SJSA1 (cell line): ENCODE measurements around the gene ZDHHC21. TPM values are rescaled to one million over a fixed set of nuclear protein-coding genes. Genes with fewer than 3 reads are reported as not detected.

ENCODE experiments used
- DNase-seq, 2 experiments: peaks; one replicate each; pipeline ENCODE4 v3.0.0-alpha.2; 2015 to 2020; ENCODE audit warnings: low spot score in 2 of 2, low read depth in 1 of 2
- H3K27ac ChIP-seq: fragments of 250-450 bp; sonication (Bioruptor Pico); 2 replicates; pipeline ENCODE4 v1.5.1; 2020; ENCODE audit warnings: mild to moderate bottlenecking, moderate library complexity
- H3K27me3 ChIP-seq: fragments of 250-450 bp; sonication (Bioruptor Pico); replicated peaks from 2 replicates; pipeline ENCODE4 v1.5.1; 2020; ENCODE audit warnings: mild to moderate bottlenecking, moderate library complexity
- H3K36me3 ChIP-seq: fragments of 250-450 bp; sonication (Bioruptor Pico); 2 replicates; pipeline ENCODE4 v1.5.1; 2020; ENCODE audit warnings: mild to moderate bottlenecking
- H3K4me1 ChIP-seq: fragments of 250-450 bp; sonication (Bioruptor Pico); replicated peaks from 2 replicates; pipeline ENCODE4 v1.6.1; 2021; ENCODE audit warnings: mild to moderate bottlenecking
- H3K4me3 ChIP-seq: fragments of 250-450 bp; sonication (Bioruptor Pico); 2 replicates; pipeline ENCODE4 v1.5.1; 2020; ENCODE audit warnings: mild to moderate bottlenecking
- H3K9me3 ChIP-seq: fragments of 250-450 bp; sonication (Bioruptor Pico); replicated peaks from 2 replicates; pipeline ENCODE4 v1.5.1; 2020; ENCODE audit warnings: mild to moderate bottlenecking
- total RNA-seq: library from RNA; depleted of rRNA; stranded (reverse); fragments of >200 nt; shearing (Covaris generic); gene quantifications from 2 replicates; pipeline ENCODE4 v1.2.3, GENCODE V29; 2014

ZDHHC21 gene
- total RNA-seq, 1 experiment from 2014 or later, result 5.0 TPM

DNA sequence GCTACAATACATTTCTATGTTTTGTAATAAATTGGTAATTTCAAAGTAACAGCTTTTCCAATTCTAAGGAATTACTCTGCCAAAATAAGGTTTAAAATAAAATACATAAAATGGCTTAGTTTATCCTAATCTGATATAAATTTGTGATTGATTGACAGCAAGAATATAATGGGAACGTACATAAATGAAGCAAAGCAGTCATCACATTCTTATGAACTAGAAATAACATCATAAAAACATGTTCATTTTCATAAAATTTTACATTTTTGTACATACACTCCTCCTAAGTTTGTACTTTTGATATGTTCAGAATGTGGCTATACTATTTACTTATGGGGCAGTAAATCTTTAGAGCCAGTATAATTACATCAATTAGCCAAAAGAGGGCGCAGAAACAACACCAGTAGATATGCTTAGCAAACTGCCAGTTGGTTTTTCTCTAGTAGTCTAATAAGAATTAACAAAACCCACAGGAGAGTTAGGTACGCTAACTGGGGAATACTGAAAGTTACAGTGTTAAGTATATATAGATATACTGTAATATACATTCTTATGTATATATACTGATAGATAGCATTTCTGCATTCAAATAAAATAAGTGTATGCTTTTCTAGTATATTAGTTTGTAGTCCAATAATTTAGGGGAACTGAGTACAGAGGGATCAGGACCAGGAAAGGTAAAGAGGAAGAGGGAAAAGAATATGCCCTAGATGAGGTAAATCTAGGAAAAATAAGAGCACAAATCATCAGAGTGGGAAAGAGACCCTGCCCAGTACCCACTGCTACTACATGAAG is 76.8 kb downstream of the ZDHHC21 start:
- no peak overlapping the region for H3K4me3 ChIP-seq
- H3K4me1 ChIP-seq, result no peaks in the 10 kb centered on the region
- DNase-seq, result peak in 1 of 2 experiments; percentile 2
- H3K9me3 ChIP-seq, result no peaks in the 10 kb centered on the region
- H3K36me3 ChIP-seq, result no peaks in the 10 kb centered on the region
- H3K27me3 ChIP-seq, result no peaks in the 10 kb centered on the region
- no peak overlapping the region for H3K27ac ChIP-seq

DNA sequence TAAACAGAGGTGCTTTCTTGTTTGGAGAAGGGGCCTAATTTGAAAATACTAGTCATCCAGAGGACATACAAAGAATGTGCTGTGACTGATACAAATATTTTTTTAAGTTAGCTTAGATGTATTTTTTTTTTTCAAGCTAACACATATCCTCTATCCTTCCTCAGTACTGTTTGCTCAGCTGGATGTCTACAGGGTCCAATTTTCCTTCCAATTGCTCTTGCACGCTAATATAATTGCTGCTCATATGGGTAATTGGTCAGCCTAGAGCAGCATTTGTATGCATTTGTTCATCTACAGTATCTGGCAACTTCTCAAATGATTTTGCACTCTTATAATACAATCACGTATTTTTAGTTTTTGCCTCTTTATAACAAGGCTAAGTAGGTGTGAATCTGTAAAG is 84.7 kb downstream of the ZDHHC21 start:
- no peaks in the 10 kb centered on the region for H3K27me3 ChIP-seq

DNA sequence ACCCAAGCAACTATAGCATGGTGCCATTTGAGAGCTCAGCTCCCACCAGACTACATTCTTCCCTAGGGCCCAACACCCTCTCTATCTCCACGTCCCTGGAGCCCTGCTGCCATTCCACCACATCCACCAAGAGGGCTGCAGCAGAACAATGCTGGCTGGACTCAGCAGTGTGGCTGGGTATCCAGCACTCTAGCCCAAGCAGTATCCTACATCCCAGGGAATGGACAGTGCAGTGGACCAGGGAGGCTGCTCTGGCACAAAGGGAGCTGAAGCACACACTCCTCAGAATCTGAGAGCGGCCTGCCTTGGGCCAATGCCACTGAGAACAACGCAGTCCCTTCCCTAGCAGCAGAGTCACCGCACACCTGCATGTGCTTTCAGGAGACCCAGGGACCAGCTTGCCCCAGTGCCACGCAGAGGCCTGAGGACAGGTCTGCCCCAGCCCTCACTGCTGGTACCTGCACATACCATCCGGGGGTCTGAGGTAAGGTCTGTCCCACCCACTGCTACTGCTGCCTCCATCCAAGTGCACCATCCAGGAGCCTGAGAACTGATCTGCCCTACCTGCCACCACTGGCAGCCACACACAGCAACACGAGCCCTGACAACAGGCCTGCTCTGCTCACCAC is 95.9 kb downstream of the ZDHHC21 start:
- H3K9me3 ChIP-seq, result no peaks in the 10 kb centered on the region
- no peak overlapping the region for H3K4me3 ChIP-seq
- H3K27ac ChIP-seq, result no peak overlapping the region
- H3K36me3 ChIP-seq, result no peaks in the 10 kb centered on the region
- DNase-seq, result no peak
- no peaks in the 10 kb centered on the region for H3K27me3 ChIP-seq
- H3K4me1 ChIP-seq, result no peaks in the 10 kb centered on the region

More for the DNA sequence above, 84.7 kb downstream of the ZDHHC21 start:
- DNase-seq, result no peak
- Histone ChIP-seq H3K4me3 (no peak overlapping the region), H3K4me1 (no peaks in the 10 kb centered on the region), H3K27ac (no peak overlapping the region), H3K9me3 (no peaks in the 10 kb centered on the region), H3K36me3 (no peaks in the 10 kb centered on the region)

DNA sequence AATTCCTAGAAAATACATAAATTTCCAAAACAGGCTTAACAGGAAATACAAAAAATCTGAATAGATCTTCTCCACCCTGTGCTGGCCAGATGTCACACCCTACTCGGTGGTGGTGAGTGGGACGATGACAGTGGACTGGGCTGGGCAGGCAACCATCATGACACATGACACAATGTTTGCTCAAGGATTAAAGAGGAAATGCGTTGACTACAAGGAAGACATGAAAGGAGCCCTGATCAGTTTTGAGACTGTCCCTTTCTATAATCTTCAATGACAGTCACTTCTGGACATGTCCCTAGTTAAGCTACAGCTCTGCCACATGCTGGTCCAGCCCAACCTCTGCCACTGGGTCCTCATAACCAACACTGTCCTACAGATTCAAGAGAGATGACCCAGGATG is 99.8 kb downstream of the ZDHHC21 start:
- no peak overlapping the region for H3K27ac ChIP-seq
- H3K4me1 ChIP-seq, result no peaks in the 10 kb centered on the region
- H3K27me3 ChIP-seq, result no peaks in the 10 kb centered on the region
- no peaks in the 10 kb centered on the region for H3K36me3 ChIP-seq
- no peak for DNase-seq
- H3K4me3 ChIP-seq, result no peak overlapping the region
- H3K9me3 ChIP-seq, result no peaks in the 10 kb centered on the region

DNA sequence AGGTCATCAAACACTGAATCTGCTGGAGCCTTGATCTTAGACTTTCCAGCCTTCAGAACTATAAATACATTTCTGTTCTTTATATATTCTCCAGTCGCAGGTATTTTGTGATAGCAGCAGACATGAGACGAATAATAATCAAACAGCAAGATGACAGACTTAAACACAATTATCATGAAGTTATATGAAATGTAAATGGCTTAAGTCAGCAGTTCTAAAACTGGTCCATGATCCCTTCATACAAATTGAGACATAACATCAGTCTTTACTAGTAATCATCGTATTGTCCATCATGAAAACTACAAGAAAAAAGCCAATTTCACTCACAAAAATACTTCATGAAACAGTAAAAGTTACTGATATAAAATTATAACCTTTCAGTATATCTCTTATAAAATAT is 101.8 kb downstream of the ZDHHC21 start:
- no peak for DNase-seq
- Histone ChIP-seq H3K4me1 (no peaks in the 10 kb centered on the region), H3K36me3 (no peaks in the 10 kb centered on the region), H3K27ac (no peak overlapping the region), H3K27me3 (no peaks in the 10 kb centered on the region), H3K4me3 (no peak overlapping the region), H3K9me3 (no peaks in the 10 kb centered on the region)

DNA sequence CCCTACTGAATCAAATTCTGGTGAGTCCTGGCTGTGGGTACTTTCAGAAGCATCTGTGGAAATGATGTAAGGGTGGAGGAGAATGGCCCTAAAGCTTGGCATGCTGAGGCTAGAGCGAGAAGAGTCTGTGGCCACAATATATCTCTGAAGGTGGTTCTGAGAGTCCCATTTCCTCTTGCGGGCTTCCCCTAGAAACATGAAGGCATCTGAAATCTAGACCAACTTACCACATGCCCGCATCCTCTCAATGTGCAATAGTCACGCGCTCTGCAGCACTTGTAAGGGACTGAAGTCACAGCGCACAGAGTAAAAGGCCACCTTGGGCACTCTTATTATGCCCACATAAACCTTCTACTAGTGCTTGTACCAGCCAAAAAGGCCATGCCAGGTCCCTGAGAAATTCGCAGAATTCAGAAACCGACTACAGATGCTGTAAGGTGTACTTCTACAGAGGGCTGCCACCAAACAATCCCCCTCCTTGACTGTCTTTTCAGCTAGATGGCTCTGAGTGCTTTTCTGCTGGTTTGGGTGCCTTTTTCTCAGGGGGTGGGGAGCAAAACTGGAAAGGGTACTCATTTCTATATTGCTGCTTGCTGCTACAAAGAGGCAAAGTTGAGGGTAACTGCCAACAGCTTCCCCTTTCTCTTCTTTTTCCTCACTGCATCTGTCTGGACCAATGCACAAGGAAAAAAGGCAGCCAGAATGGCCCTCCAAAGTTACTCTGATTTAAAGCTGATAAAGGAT is 107.3 kb downstream of the ZDHHC21 start:
- H3K36me3 ChIP-seq, result no peaks in the 10 kb centered on the region
- H3K9me3 ChIP-seq, result no peaks in the 10 kb centered on the region
- no peak overlapping the region for H3K27ac ChIP-seq
- H3K4me3 ChIP-seq, result no peak overlapping the region
- H3K4me1 ChIP-seq, result no peaks in the 10 kb centered on the region
- no peaks in the 10 kb centered on the region for H3K27me3 ChIP-seq
- DNase-seq, result no peak

DNA sequence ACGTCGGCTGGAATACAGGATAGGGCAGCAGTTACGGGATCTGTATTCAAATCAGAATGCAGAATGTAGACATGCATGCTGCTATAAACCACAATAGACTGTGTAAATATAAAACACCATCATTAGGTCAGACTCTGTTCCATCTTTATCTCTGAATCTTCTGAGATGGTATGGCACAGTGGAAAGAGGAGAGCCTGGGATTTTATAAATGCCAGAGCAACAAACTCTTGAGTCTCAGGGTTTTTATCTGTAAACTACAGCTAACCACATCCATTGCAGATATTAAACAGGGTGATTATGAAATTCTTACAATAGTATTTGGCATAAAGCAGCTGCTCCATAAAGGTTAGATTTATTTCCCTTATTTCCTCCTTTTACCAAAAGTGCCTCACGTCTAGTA is 108.7 kb downstream of the ZDHHC21 start:
- no peaks in the 10 kb centered on the region for H3K27me3 ChIP-seq
- no peak overlapping the region for H3K4me3 ChIP-seq
- no peaks in the 10 kb centered on the region for H3K4me1 ChIP-seq
- H3K36me3 ChIP-seq, result no peaks in the 10 kb centered on the region
- no peak overlapping the region for H3K27ac ChIP-seq
- H3K9me3 ChIP-seq, result no peaks in the 10 kb centered on the region
- DNase-seq, result no peak

DNA sequence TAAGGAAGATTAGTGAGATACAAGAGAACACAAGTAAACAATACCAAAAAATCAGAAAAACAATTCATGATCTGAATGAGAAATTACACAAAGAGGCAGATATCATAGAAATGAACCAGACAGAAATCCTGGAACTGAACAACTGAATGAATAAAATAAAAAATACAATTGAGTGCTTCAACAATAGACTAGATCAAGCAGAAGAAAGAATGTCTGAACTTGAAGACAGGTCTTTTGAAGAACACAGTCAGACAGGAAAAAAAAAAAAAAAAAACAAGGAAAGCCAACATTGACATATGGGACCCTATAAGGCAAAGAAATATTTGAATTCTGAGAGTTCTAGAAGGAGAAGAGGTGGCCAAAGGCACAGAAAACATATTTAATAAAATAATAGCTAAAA is 115.2 kb downstream of the ZDHHC21 start:
- no peak for DNase-seq
- no peaks in the 10 kb centered on the region for H3K4me1 ChIP-seq
- H3K27me3 ChIP-seq, result no peaks in the 10 kb centered on the region
- no peaks in the 10 kb centered on the region for H3K9me3 ChIP-seq
- H3K36me3 ChIP-seq, result no peaks in the 10 kb centered on the region
- H3K4me3 ChIP-seq, result no peak overlapping the region
- H3K27ac ChIP-seq, result no peak overlapping the region

DNA sequence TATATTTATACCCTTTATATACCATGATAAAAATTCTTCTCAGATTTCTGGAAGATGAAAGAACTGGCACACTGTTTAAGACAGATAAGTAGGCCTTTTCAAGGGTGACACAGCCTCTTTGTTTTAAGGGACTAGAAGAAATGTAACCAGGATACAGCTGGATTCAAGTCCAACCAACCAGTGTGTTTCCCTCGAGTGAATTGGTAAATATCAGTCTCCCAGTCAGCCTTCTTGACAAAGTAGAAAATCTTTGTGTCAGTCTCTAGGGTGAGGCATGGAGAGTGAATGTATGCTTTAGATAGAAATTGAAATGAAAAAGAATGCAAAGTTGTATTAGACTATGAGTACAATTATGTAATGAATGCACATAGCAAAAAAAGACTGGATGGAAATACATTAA is 119.1 kb downstream of the ZDHHC21 start:
- DNase-seq, result no peak
- Histone ChIP-seq H3K27me3 (no peaks in the 10 kb centered on the region), H3K4me3 (no peak overlapping the region), H3K4me1 (no peaks in the 10 kb centered on the region), H3K27ac (no peak overlapping the region), H3K9me3 (no peaks in the 10 kb centered on the region), H3K36me3 (no peaks in the 10 kb centered on the region)

DNA sequence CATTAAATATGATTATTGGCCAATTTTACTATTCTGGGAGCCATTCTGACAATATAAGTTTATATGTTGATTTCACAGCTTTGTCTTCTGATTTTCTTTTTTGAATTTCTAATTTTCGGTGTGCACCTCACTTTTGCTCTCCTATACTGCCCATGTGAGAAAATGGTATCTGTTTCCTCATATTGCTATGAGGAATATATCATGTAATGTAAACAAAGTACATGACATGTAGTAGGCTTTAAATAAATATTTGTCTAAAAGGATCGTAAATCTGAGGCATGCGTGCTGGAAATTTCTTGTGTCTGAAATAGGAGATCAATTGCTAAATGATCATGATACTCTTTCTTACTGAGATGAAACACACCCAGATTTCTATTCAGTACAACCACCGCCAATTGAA is 119.9 kb downstream of the ZDHHC21 start:
- H3K4me3 ChIP-seq, result no peak overlapping the region

DNA sequence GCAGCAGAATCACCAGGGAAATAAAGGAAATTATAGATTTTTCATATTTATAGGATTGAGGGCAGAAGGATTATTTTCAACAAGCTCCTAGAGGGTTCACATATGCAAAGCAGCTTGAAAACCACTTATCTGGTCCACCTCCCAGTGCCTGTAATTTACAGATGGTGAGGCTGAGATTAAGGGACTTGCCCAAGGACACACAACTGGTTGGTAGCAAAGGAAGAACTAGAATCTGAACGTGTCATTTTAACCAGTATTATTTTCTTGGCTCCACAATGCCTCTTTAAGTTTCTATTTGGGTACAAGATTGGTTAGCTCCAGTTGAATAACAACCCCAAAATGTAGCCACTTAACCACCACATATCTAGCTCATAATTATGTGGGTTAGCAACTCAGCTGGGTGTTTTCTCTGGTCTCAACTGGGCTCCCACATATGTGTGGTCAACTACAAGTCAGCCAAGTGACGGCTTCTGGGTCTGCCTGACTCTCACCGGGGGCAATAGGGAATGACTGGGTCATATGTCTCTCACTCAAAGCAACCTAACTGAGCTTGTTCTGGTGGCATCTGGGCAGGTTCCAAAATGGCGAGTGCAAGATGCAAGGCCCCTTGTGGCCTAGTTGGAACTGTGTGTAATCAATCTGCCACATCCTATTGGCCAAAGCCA is 127.7 kb downstream of the ZDHHC21 start:
- no peaks in the 10 kb centered on the region for H3K9me3 ChIP-seq
- H3K4me1 ChIP-seq, result no peaks in the 10 kb centered on the region
- no peaks in the 10 kb centered on the region for H3K36me3 ChIP-seq
- no peak overlapping the region for H3K4me3 ChIP-seq
- no peak for DNase-seq
- no peaks in the 10 kb centered on the region for H3K27me3 ChIP-seq
- no peak overlapping the region for H3K27ac ChIP-seq

More for the DNA sequence above, 119.9 kb downstream of the ZDHHC21 start:
- Histone ChIP-seq H3K4me1 (no peaks in the 10 kb centered on the region), H3K36me3 (no peaks in the 10 kb centered on the region), H3K27me3 (no peaks in the 10 kb centered on the region), H3K27ac (no peak overlapping the region), H3K9me3 (no peaks in the 10 kb centered on the region)
- no peak for DNase-seq

DNA sequence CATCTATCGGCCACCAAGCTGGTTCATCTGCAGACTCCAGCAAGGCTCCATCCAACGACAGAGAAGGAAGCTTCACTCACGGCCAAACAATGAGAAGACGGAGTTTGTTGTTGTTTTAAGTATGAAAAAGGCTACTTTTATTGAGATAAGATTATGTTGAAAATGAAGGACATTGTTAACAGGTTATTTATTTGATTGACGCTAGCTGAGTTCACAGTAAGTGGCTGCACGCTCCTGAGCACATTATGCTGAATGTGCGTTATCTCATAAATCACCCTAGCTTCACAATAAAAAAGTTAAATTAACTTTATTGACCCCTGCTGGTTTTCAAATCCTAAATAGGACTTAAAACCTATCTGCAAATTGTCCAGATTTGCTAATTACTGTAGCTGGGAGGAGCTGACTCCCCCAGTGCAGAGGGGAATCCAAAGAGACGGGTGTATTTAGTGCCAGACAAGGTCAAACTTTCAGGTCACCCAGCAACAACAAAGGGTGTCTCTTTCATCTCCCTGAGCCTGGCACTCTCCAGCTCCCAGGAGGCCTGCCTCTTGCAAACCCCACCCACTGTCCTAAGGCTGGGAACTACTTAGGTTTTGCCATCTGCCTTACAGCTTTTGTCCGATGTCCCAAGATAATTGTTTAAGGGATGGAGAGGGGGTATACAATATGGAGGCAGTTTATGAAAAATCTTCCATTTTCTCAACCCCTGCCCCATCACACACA is 129.2 kb downstream of the ZDHHC21 start:
- Histone ChIP-seq H3K9me3 (no peaks in the 10 kb centered on the region), H3K27ac (no peak overlapping the region), H3K4me3 (no peak overlapping the region), H3K4me1 (no peaks in the 10 kb centered on the region), H3K27me3 (no peaks in the 10 kb centered on the region), H3K36me3 (no peaks in the 10 kb centered on the region)
- no peak for DNase-seq

DNA sequence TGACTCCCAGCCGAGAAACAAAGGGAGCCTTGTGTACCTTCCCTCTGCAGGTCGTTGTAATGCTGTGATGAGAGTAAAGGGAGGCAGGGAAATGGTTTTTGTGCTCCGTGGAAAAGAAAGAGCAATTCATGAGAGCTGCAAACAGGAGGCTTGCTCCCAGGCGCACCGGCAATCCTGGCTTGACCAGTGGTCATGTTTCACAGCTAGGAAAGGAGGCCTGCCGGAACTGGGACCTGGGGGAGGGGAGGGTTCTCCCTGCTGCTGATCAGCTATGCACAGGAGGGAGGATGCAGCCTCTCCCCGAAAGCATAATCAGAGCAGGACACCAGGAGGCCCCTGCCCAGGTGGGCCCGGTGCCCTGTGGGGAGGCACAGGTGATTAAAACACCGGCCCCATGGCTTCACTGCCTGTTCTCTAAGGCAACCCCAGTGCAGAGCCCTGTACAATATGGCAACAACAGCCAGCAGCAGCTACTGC is 131.3 kb downstream of the ZDHHC21 start:
- no peak overlapping the region for H3K4me3 ChIP-seq
- H3K4me1 ChIP-seq, result no peaks in the 10 kb centered on the region
- DNase-seq, result no peak
- no peak overlapping the region for H3K27ac ChIP-seq
- H3K36me3 ChIP-seq, result no peaks in the 10 kb centered on the region
- no peaks in the 10 kb centered on the region for H3K27me3 ChIP-seq
- no peaks in the 10 kb centered on the region for H3K9me3 ChIP-seq
